GM12878 (cell line): ENCODE results near the gene NUDT14. TPM values are rescaled to one million over a fixed set of nuclear protein-coding genes. Genes with fewer than 3 reads are reported as not detected.

ENCODE experiments used
- ATAC-seq: fragments of 200-7000 bp; cut with Tn5 transposase; 3 replicates; pipeline ENCODE4 v1.9.1; 2020; ENCODE audit warnings: mild to moderate bottlenecking, moderate library complexity
- BruUV-seq: library from RNA; stranded (reverse); fragments of 400-500 nt; replicated peaks from 2 replicates; lab custom pipeline; 2021; lab: Mats Ljungman, UMichigan
- CTCF ChIA-PET: fragments of 300-600 bp; sonication (Branson Sonifier 250); formaldehyde crosslinking; extraction: SDS; loops from one replicate; lab custom pipeline; 2021; ENCODE audit warnings: inconsistent platforms; lab: Yijun Ruan, JAX
- POLR2A ChIA-PET: fragments of 350-600 bp; formaldehyde crosslinking; extraction: SDS; loops from one replicate; lab custom pipeline; 2021; ENCODE audit warnings: inconsistent platforms; lab: Charles Lee
- RAD21 ChIA-PET: fragments of 300-600 bp; sonication (Branson Sonifier 250); formaldehyde crosslinking; loops from one replicate; lab custom pipeline; 2023; ENCODE audit warnings: antibody characterized with exemption; ENCODE audit not compliant: unreplicated experiment; lab: Charles Lee
- SMC1A ChIA-PET: fragments of 300-600 bp; sonication (Branson Sonifier 250); formaldehyde crosslinking; loops from one replicate; lab custom pipeline; 2023; ENCODE audit not compliant: unreplicated experiment, uncharacterized antibody; lab: Charles Lee
- DNase-seq: peaks from one replicate; pipeline ENCODE4 v3.0.0-alpha.2; 2011; ENCODE audit warnings: low read depth, low spot score
- FAIRE-seq: peaks from 3 replicates; lab custom pipeline; 2011; peaks lifted over from hg19 to GRCh38; lab: Jason Lieb, UNC
- H2AFZ ChIP-seq: 2 replicates; pipeline ENCODE4 v1.6.0; 2011; ENCODE audit warnings: low read depth, low read length, control low read depth; ENCODE audit not compliant: control insufficient read depth
- H3K27ac ChIP-seq: 2 replicates; pipeline ENCODE4 v1.5.1; 2011; ENCODE audit warnings: control low read depth; ENCODE audit not compliant: control insufficient read depth, insufficient read depth
- H3K27me3 ChIP-seq, 2 experiments: replicated peaks in 1 of 2; 2 replicates each; pipeline versions ENCODE4 v1.6.0 to v1.6.1; 2011; ENCODE audit warnings: low read length in 1 of 2; ENCODE audit not compliant: control insufficient read depth in 2 of 2, insufficient read depth in 2 of 2
- H3K36me3 ChIP-seq, 2 experiments: 2 replicates each; pipeline ENCODE4 v1.5.1; 2011; ENCODE audit warnings: low read length in 1 of 2; ENCODE audit not compliant: control insufficient read depth in 2 of 2, insufficient read depth in 2 of 2
- H3K4me1 ChIP-seq: 2 replicates; pipeline ENCODE4 v1.6.1; 2011; ENCODE audit warnings: mild to moderate bottlenecking, low read length, moderate library complexity, mixed read lengths; ENCODE audit not compliant: control insufficient read depth, insufficient read depth
- H3K4me2 ChIP-seq: 2 replicates; pipeline ENCODE4 v1.6.0; 2011; ENCODE audit warnings: control low read depth; ENCODE audit not compliant: control insufficient read depth, insufficient read depth
- H3K4me3 ChIP-seq: fragments of 200-600 bp; sonication (generic); 2 replicates; pipeline ENCODE4 v1.5.1; 2016
- H3K79me2 ChIP-seq: 2 replicates; pipeline ENCODE4 v1.6.0; 2011; ENCODE audit warnings: low read length; ENCODE audit not compliant: control insufficient read depth, insufficient read depth
- H3K9ac ChIP-seq: 2 replicates; pipeline ENCODE4 v1.8.0; 2011; ENCODE audit warnings: low read length, control low read depth, mixed read lengths; ENCODE audit not compliant: control insufficient read depth, insufficient read depth
- H3K9me3 ChIP-seq: replicated peaks from 3 replicates; pipeline ENCODE4 v1.5.1; 2011; ENCODE audit warnings: mild to moderate bottlenecking, low read length; ENCODE audit not compliant: control insufficient read depth, insufficient read depth
- H4K20me1 ChIP-seq: 2 replicates; pipeline ENCODE4 v1.6.0; 2011; ENCODE audit not compliant: control insufficient read depth, insufficient read depth
- HCFC1 ChIP-seq: fragments of 150-350 bp; IDR thresholded peaks from 2 replicates; pipeline ENCODE4 v1.6.1; 2014; ENCODE audit warnings: low read length
- MEF2A ChIP-seq: IDR thresholded peaks from 2 replicates; pipeline ENCODE4 v1.6.1; 2011; ENCODE audit warnings: low read depth, mild to moderate bottlenecking, low read length, moderate library complexity; ENCODE audit not compliant: insufficient read depth
- NFXL1 ChIP-seq: fragments of 450-650 bp; IDR thresholded peaks from 2 replicates; pipeline ENCODE4 v1.6.1; 2017; ENCODE audit warnings: antibody characterized with exemption, mild to moderate bottlenecking, borderline replicate concordance
- NFYB ChIP-seq: IDR thresholded peaks from 2 replicates; pipeline ENCODE4 v1.6.1; 2011; ENCODE audit warnings: low read depth, mild to moderate bottlenecking, low read length, improper control_type of control experiment, moderate library complexity; ENCODE audit not compliant: insufficient read depth
- NR2C1 ChIP-seq: fragments of 450-650 bp; IDR thresholded peaks from 2 replicates; pipeline ENCODE4 v1.6.1; 2017; ENCODE audit warnings: antibody characterized with exemption, mild to moderate bottlenecking, moderate library complexity
- RAD51 ChIP-seq: fragments of 450-650 bp; IDR thresholded peaks from 2 replicates; pipeline ENCODE4 v1.6.1; 2016; ENCODE audit warnings: moderate library complexity, mild to moderate bottlenecking, inconsistent platforms
- ZZZ3 ChIP-seq: IDR thresholded peaks from 2 replicates; pipeline ENCODE4 v1.6.1; 2011; ENCODE audit warnings: low read depth; ENCODE audit not compliant: control insufficient read depth, insufficient read length
- WGBS: methylation state at CpG from one replicate; pipeline ENCODE4 v1.1.6; 2016; ENCODE audit warnings: low lambda C conversion rate; ENCODE audit not compliant: insufficient replicate concordance, insufficient coverage; ENCODE audit errors: missing lambda C conversion rate; 5-methylcytosine and 5-hydroxymethylcytosine counted together
- in situ Hi-C: fragments of 300-500 bp; cut with MboI; formaldehyde crosslinking; loops from 9 replicates; pipeline ENCODE4 v1.14.3; 2018; ENCODE audit warnings: mixed read lengths
- intact Hi-C: fragments of 100-400 bp; cut with micrococcal nuclease; formaldehyde crosslinking; loops from one replicate; pipeline ENCODE4 v1.14.2; 2022; ENCODE audit not compliant: unreplicated experiment
- polyA plus RNA-seq, 11 experiments: library from polyadenylated mRNA; depleted of rRNA in 4 of 11; unstranded in 6 of 11; stranded (reverse) in 5 of 11; fragments of >200 nt; fragmentation: Nextera tagmentation in 4 of 11; fragmentation: Illumina TruSeq in 1 of 11; extraction: Ambion mirVana in 4 of 11; extraction: Trizol in 1 of 11; gene quantifications; 1 replicate in 1 of 11; 2 replicates in 10 of 11; pipeline versions ENCODE4 v1.2.1 to v1.2.3, GENCODE V29; 2011 to 2016; ENCODE audit warnings: inconsistent platforms in 2 of 11, missing spikeins in 2 of 11, low read depth in 1 of 11
- total RNA-seq, 4 experiments: library from RNA; depleted of rRNA in 3 of 4; stranded (reverse); fragments of >200 nt in 3 of 4; fragmentation: Illumina TruSeq in 1 of 4; extraction: Trizol in 1 of 4; gene quantifications; 2 replicates each; pipeline versions ENCODE4 v1.2.1 to v1.2.3, GENCODE V29; 2013 to 2021
- TF ChIP-seq, protein P1 (sequence below): IDR thresholded peaks from 2 replicates; pipeline ENCODE4 v1.6.1; 2012; ENCODE audit warnings: mild to moderate bottlenecking, low read depth, low read length
- TF ChIP-seq, protein P2 (sequence below): IDR thresholded peaks from 2 replicates; pipeline ENCODE4 v1.6.1; 2012; ENCODE audit warnings: low read length, inconsistent platforms
- TF ChIP-seq, protein P3 (sequence below): fragments of 450-650 bp; formaldehyde crosslinking; IDR thresholded peaks from 2 replicates; pipeline ENCODE4 v1.5.0; 2022; ENCODE audit warnings: mild to moderate bottlenecking, missing genetic modification characterization
- TF ChIP-seq, protein P4 (sequence below): fragments of 450-650 bp; conservative IDR thresholded peaks from 2 replicates; pipeline ENCODE4 v1.6.1; 2017; ENCODE audit warnings: mild to moderate bottlenecking, moderate library complexity
- TF ChIP-seq, protein P5 (sequence below): IDR thresholded peaks from 2 replicates; pipeline ENCODE4 v1.6.1; 2012; ENCODE audit warnings: low read depth, low read length, improper control_type of control experiment

The NUDT14 gene
- total and polyA plus RNA-seq, 10 of the 15 experiments (the other 5 are each of a cell fraction or from before 2014, with no cell fraction given): 0.62 to 6.8 (median 4.3) TPM; not detected in 1

DNA sequence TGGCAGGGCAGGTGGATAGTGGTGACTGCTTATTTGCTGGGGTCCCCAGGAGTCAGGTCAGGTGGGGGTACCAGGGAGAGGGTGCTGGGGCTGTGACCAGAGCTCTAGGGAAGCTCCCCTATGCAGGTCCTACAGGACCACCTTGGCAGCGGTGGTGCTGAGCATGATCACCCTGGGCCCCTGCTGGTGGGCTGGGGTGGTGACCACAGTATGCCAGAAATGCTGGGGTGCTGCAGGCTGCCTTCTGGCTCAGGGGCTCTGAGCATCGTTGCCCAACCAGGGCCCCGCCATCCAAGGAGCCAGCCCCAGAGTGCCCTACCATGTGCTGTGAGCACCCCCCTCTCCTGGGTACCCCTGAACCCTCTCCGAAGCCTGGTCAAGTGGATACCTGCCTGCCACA is 17.5 kb upstream of the NUDT14 start:
- Histone ChIP-seq H3K36me3 (no peaks in the 10 kb centered on the region), H3K27me3 (peaks cover 5 to 13% of the 10 kb centered on the region in 2 experiments; a peak in 3 of 4 replicates), H3K4me2 (no peak overlapping the region), H2AFZ (no peak overlapping the region), H3K79me2 (no peaks in the 10 kb centered on the region), H3K9ac (no peak overlapping the region), H3K27ac (no peak overlapping the region), H3K9me3 (no peaks in the 10 kb centered on the region), H3K4me1 (peaks cover 14% of the 10 kb centered on the region), H4K20me1 (no peaks in the 10 kb centered on the region), H3K4me3 (no peak overlapping the region)
- in situ Hi-C loops (no loop called here), intact Hi-C loops (no loop called here)
- BruUV-seq: no TSS peak
- 50% methylated on average over 4 of the region's 4 CpGs for WGBS
- ATAC-seq: no peak
- CTCF ChIA-PET: no interaction called here
- FAIRE-seq: no peak
- POLR2A ChIA-PET: no interaction called here
- SMC1A ChIA-PET: no interaction called here
- TF ChIP-seq, protein P1, sequence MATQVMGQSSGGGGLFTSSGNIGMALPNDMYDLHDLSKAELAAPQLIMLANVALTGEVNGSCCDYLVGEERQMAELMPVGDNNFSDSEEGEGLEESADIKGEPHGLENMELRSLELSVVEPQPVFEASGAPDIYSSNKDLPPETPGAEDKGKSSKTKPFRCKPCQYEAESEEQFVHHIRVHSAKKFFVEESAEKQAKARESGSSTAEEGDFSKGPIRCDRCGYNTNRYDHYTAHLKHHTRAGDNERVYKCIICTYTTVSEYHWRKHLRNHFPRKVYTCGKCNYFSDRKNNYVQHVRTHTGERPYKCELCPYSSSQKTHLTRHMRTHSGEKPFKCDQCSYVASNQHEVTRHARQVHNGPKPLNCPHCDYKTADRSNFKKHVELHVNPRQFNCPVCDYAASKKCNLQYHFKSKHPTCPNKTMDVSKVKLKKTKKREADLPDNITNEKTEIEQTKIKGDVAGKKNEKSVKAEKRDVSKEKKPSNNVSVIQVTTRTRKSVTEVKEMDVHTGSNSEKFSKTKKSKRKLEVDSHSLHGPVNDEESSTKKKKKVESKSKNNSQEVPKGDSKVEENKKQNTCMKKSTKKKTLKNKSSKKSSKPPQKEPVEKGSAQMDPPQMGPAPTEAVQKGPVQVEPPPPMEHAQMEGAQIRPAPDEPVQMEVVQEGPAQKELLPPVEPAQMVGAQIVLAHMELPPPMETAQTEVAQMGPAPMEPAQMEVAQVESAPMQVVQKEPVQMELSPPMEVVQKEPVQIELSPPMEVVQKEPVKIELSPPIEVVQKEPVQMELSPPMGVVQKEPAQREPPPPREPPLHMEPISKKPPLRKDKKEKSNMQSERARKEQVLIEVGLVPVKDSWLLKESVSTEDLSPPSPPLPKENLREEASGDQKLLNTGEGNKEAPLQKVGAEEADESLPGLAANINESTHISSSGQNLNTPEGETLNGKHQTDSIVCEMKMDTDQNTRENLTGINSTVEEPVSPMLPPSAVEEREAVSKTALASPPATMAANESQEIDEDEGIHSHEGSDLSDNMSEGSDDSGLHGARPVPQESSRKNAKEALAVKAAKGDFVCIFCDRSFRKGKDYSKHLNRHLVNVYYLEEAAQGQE: no peak
- TF ChIP-seq, protein P2, sequence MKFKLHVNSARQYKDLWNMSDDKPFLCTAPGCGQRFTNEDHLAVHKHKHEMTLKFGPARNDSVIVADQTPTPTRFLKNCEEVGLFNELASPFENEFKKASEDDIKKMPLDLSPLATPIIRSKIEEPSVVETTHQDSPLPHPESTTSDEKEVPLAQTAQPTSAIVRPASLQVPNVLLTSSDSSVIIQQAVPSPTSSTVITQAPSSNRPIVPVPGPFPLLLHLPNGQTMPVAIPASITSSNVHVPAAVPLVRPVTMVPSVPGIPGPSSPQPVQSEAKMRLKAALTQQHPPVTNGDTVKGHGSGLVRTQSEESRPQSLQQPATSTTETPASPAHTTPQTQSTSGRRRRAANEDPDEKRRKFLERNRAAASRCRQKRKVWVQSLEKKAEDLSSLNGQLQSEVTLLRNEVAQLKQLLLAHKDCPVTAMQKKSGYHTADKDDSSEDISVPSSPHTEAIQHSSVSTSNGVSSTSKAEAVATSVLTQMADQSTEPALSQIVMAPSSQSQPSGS: no peak
- TF ChIP-seq NFXL1 (no peak), MEF2A (no peak), ZZZ3 (no peak), RAD51 (no peak), HCFC1 (no peak), NR2C1 (no peak), NFYB (no peak)
- TF ChIP-seq, protein P3, sequence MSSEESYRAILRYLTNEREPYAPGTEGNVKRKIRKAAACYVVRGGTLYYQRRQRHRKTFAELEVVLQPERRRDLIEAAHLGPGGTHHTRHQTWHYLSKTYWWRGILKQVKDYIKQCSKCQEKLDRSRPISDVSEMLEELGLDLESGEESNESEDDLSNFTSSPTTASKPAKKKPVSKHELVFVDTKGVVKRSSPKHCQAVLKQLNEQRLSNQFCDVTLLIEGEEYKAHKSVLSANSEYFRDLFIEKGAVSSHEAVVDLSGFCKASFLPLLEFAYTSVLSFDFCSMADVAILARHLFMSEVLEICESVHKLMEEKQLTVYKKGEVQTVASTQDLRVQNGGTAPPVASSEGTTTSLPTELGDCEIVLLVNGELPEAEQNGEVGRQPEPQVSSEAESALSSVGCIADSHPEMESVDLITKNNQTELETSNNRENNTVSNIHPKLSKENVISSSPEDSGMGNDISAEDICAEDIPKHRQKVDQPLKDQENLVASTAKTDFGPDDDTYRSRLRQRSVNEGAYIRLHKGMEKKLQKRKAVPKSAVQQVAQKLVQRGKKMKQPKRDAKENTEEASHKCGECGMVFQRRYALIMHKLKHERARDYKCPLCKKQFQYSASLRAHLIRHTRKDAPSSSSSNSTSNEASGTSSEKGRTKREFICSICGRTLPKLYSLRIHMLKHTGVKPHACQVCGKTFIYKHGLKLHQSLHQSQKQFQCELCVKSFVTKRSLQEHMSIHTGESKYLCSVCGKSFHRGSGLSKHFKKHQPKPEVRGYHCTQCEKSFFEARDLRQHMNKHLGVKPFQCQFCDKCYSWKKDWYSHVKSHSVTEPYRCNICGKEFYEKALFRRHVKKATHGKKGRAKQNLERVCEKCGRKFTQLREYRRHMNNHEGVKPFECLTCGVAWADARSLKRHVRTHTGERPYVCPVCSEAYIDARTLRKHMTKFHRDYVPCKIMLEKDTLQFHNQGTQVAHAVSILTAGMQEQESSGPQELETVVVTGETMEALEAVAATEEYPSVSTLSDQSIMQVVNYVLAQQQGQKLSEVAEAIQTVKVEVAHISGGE (CRISPR knock-in tag): no peak
- TF ChIP-seq, protein P4, sequence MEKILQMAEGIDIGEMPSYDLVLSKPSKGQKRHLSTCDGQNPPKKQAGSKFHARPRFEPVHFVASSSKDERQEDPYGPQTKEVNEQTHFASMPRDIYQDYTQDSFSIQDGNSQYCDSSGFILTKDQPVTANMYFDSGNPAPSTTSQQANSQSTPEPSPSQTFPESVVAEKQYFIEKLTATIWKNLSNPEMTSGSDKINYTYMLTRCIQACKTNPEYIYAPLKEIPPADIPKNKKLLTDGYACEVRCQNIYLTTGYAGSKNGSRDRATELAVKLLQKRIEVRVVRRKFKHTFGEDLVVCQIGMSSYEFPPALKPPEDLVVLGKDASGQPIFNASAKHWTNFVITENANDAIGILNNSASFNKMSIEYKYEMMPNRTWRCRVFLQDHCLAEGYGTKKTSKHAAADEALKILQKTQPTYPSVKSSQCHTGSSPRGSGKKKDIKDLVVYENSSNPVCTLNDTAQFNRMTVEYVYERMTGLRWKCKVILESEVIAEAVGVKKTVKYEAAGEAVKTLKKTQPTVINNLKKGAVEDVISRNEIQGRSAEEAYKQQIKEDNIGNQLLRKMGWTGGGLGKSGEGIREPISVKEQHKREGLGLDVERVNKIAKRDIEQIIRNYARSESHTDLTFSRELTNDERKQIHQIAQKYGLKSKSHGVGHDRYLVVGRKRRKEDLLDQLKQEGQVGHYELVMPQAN: no peak
- TF ChIP-seq, protein P5, sequence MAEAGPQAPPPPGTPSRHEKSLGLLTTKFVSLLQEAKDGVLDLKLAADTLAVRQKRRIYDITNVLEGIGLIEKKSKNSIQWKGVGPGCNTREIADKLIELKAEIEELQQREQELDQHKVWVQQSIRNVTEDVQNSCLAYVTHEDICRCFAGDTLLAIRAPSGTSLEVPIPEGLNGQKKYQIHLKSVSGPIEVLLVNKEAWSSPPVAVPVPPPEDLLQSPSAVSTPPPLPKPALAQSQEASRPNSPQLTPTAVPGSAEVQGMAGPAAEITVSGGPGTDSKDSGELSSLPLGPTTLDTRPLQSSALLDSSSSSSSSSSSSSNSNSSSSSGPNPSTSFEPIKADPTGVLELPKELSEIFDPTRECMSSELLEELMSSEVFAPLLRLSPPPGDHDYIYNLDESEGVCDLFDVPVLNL: no peak
- no peak for DNase-seq
- RAD21 ChIA-PET: no interaction called here
